Activated T-helper 1 cell treated with anti-CD3 and anti-CD28 coated beads, Interleukin-12 subunit alpha, Interleukin-12 subunit beta, Interleukin-2, Interleukin-4 antibody, amounts not matched to agents 30 ng/mL and 10 ng/mL and 1 ng/mL, durations not matched to agents 14 hours and 24 hours and 36 hours (primary cell): ENCODE results near the gene PRDM13. TPM values are rescaled to one million over a fixed set of nuclear protein-coding genes. Genes with fewer than 3 reads are reported as not detected.
A peak's percentile ranks its signal among the peaks of the same experiment; 100 is the strongest.

Source experiments
- DNase-seq: peaks from one replicate; pipeline ENCODE4 v3.0.0; 2021; ENCODE audit warnings: low spot score
- H3K27ac Mint-ChIP-seq: one replicate; pipeline ENCODE4 v1.8.0; 2021; ENCODE audit warnings: mild to moderate bottlenecking, mixed read lengths
- H3K27me3 Mint-ChIP-seq: one replicate; pipeline ENCODE4 v1.8.0; 2022; ENCODE audit warnings: mild to moderate bottlenecking, moderate library complexity, mixed read lengths; ENCODE audit not compliant: insufficient read depth
- H3K36me3 Mint-ChIP-seq: one replicate; pipeline ENCODE4 v1.8.0; 2021; ENCODE audit warnings: low read depth, mixed read lengths
- H3K4me1 Mint-ChIP-seq: one replicate; pipeline ENCODE4 v1.8.0; 2021; ENCODE audit warnings: low read depth, mixed read lengths
- H3K4me3 Mint-ChIP-seq: one replicate; pipeline ENCODE4 v1.8.0; 2021; ENCODE audit warnings: mild to moderate bottlenecking, moderate library complexity, mixed read lengths
- H3K9me3 Mint-ChIP-seq: one replicate; pipeline ENCODE4 v1.8.0; 2021; ENCODE audit warnings: mixed read lengths
- intact Hi-C: fragments of 100-400 bp; cut with micrococcal nuclease; formaldehyde crosslinking; loops from one replicate; pipeline ENCODE4 v1.15.1; 2024
- total RNA-seq: library from RNA; stranded (reverse); gene quantifications from 2 replicates; pipeline ENCODE4 v1.2.3, GENCODE V29; 2022

The PRDM13 gene
- total RNA-seq, 1 donor from 2014 or later = not detected

GRCh38 chr6:99607416-99608036, 893 bp downstream of the PRDM13 start:
- Mint-ChIP-seq H3K27ac (no peak overlapping the region), H3K36me3 (peaks cover 8% of the 10 kb centered on the region), H3K4me3 (no peak overlapping the region), H3K27me3 (peaks cover 77% of the 10 kb centered on the region), H3K9me3 (peaks cover 16% of the 10 kb centered on the region), H3K4me1 (peaks cover 58% of the 10 kb centered on the region)
- no peak for DNase-seq
- intact Hi-C loops = no loop called here

GRCh38 chr6:99608059-99608885, 1.6 kb downstream of the PRDM13 start:
- peaks cover 54% of the 10 kb centered on the region for H3K4me1 Mint-ChIP-seq
- H3K27ac Mint-ChIP-seq = peak overlapping the region; percentile 58
- peaks cover 8% of the 10 kb centered on the region for H3K36me3 Mint-ChIP-seq
- intact Hi-C loops = no loop called here
- no peak overlapping the region for H3K4me3 Mint-ChIP-seq
- peaks cover 74% of the 10 kb centered on the region for H3K27me3 Mint-ChIP-seq
- DNase-seq = no peak
- peaks cover 16% of the 10 kb centered on the region for H3K9me3 Mint-ChIP-seq

GRCh38 chr6:99608886-99609482, 2.4 kb downstream of the PRDM13 start:
- H3K36me3 Mint-ChIP-seq = peaks cover 8% of the 10 kb centered on the region
- intact Hi-C loops = loop anchor here (1.0 kb wide), 1 partner anchor 854 kb away; no protein-coding TSS in a partner anchor
- peaks cover 16% of the 10 kb centered on the region for H3K9me3 Mint-ChIP-seq
- H3K27me3 Mint-ChIP-seq = peaks cover 67% of the 10 kb centered on the region
- H3K27ac Mint-ChIP-seq = peak overlapping the region; percentile 40
- peaks cover 49% of the 10 kb centered on the region for H3K4me1 Mint-ChIP-seq
- no peak overlapping the region for H3K4me3 Mint-ChIP-seq
- no peak for DNase-seq

- Mint-ChIP-seq H3K4me3 (peak overlapping the region; percentile 48), H3K4me1 (peaks cover 39% of the 10 kb centered on the region)
Measured at GRCh38 chr6:99609905-99610489, 3.4 kb downstream of the PRDM13 start.

GRCh38 chr6:99611148-99611547, 4.5 kb downstream of the PRDM13 start:
- Mint-ChIP-seq H3K27ac (peak overlapping the region; percentile 10), H3K36me3 (peaks cover 8% of the 10 kb centered on the region), H3K4me1 (peaks cover 33% of the 10 kb centered on the region), H3K9me3 (peaks cover 16% of the 10 kb centered on the region), H3K4me3 (peak overlapping the region; percentile 9), H3K27me3 (peaks cover 67% of the 10 kb centered on the region)
- DNase-seq = no peak
- intact Hi-C loops = loop anchor here (2.0 to 5.0 kb wide), 6 partner anchors 22 to 1786 kb away; partner anchors contain the start of gene CCNC

More at GRCh38 chr6:99609905-99610489, 3.4 kb downstream of the PRDM13 start:
- peaks cover 65% of the 10 kb centered on the region for H3K27me3 Mint-ChIP-seq
- intact Hi-C loops = loop anchor here (1.0 to 5.0 kb wide), 7 partner anchors 21 to 1787 kb away; partner anchors contain the start of gene CCNC
- peak overlapping the region; percentile 66 for H3K27ac Mint-ChIP-seq
- H3K9me3 Mint-ChIP-seq = peaks cover 16% of the 10 kb centered on the region
- DNase-seq = no peak
- peaks cover 8% of the 10 kb centered on the region for H3K36me3 Mint-ChIP-seq

GRCh38 chr6:99612551-99613408, 6.1 kb downstream of the PRDM13 start:
- peaks cover 16% of the 10 kb centered on the region for H3K9me3 Mint-ChIP-seq
- DNase-seq = no peak

GRCh38 chr6:99613409-99613704, 6.7 kb downstream of the PRDM13 start:
- H3K36me3 Mint-ChIP-seq = peaks cover 8% of the 10 kb centered on the region
- peaks cover 30% of the 10 kb centered on the region for H3K4me1 Mint-ChIP-seq
- peaks cover 70% of the 10 kb centered on the region for H3K27me3 Mint-ChIP-seq
- no peak overlapping the region for H3K4me3 Mint-ChIP-seq
- H3K9me3 Mint-ChIP-seq = peaks cover 16% of the 10 kb centered on the region
- no peak for DNase-seq
- no peak overlapping the region for H3K27ac Mint-ChIP-seq
- intact Hi-C loops = loop anchor here (5.0 kb wide), 2 partner anchors 146 to 1784 kb away; no protein-coding TSS in a partner anchor

More at GRCh38 chr6:99612551-99613408, 6.1 kb downstream of the PRDM13 start:
- Mint-ChIP-seq H3K27ac (no peak overlapping the region), H3K4me3 (no peak overlapping the region), H3K27me3 (peaks cover 71% of the 10 kb centered on the region), H3K36me3 (peaks cover 8% of the 10 kb centered on the region), H3K4me1 (peaks cover 30% of the 10 kb centered on the region)
- intact Hi-C loops = loop anchor here (5.0 kb wide), 2 partner anchors 145 to 1785 kb away; no protein-coding TSS in a partner anchor

GRCh38 chr6:99613705-99614429, 7.2 kb downstream of the PRDM13 start:
- H3K9me3 Mint-ChIP-seq = peaks cover 13% of the 10 kb centered on the region
- no peak for DNase-seq
- intact Hi-C loops = loop anchor here (1.0 to 5.0 kb wide), 3 partner anchors 9 to 1783 kb away; no protein-coding TSS in a partner anchor
- no peak overlapping the region for H3K27ac Mint-ChIP-seq
- peaks cover 28% of the 10 kb centered on the region for H3K4me1 Mint-ChIP-seq
- H3K36me3 Mint-ChIP-seq = peaks cover 6% of the 10 kb centered on the region
- H3K27me3 Mint-ChIP-seq = peaks cover 68% of the 10 kb centered on the region
- H3K4me3 Mint-ChIP-seq = peak overlapping the region; percentile 37

GRCh38 chr6:99614430-99615186, 8.0 kb downstream of the PRDM13 start:
- DNase-seq = no peak
- intact Hi-C loops = loop anchor here (1.0 to 5.0 kb wide), 3 partner anchors 9 to 1783 kb away; no protein-coding TSS in a partner anchor
- Mint-ChIP-seq H3K36me3 (peaks cover 2% of the 10 kb centered on the region), H3K4me1 (peaks cover 23% of the 10 kb centered on the region), H3K4me3 (peak overlapping the region; percentile 37), H3K27me3 (peaks cover 63% of the 10 kb centered on the region), H3K27ac (peak overlapping the region; percentile 34), H3K9me3 (peaks cover 13% of the 10 kb centered on the region)

- H3K9me3 Mint-ChIP-seq = peaks cover 4% of the 10 kb centered on the region
- no peak overlapping the region for H3K27ac Mint-ChIP-seq
- no peak for DNase-seq
- no peaks in the 10 kb centered on the region for H3K36me3 Mint-ChIP-seq
- no peaks in the 10 kb centered on the region for H3K4me1 Mint-ChIP-seq
- H3K27me3 Mint-ChIP-seq = peaks cover 69% of the 10 kb centered on the region
- H3K4me3 Mint-ChIP-seq = no peak overlapping the region
- intact Hi-C loops = no loop called here
Measured at GRCh38 chr6:99617131-99617530, 10.5 kb downstream of the PRDM13 start.
